Measurements from ENCODE around the gene MAPK1.
A peak's percentile ranks its signal among the peaks of the same experiment; 100 is the strongest.

MAPK1 gene

DNA sequence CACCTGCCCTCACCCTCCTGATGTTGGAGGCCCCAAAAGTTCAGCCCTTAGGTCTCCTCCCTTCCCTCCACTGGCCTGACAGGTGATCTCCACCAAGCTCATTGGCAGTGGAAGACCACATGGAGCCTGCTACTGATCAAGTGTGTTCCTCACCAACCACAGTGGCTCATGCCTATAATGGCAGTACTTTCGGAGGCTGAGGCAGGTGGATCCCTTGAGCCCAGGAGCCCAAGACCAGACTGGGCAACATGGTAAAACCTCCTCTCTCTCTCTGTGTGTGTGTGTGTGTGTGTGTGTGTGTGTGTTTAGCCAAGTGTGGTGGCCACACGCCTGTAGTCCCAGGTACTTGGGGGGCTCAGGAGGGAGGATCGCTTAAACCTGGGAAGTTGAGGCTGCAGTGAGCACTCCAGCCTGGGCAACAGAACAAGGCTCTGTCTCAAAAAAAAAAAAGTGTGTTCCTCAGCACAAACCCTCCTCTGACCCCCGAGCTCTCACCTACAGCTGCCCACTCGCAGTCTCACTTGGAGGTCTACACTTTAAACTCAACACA, 127.5 kb downstream of the MAPK1 start:
- no peak overlapping the region for H3K4me3 ChIP-seq (ENCODE audit: control insufficient read depth, low read depth, low read length)
- TF ChIP-seq, protein P1, sequence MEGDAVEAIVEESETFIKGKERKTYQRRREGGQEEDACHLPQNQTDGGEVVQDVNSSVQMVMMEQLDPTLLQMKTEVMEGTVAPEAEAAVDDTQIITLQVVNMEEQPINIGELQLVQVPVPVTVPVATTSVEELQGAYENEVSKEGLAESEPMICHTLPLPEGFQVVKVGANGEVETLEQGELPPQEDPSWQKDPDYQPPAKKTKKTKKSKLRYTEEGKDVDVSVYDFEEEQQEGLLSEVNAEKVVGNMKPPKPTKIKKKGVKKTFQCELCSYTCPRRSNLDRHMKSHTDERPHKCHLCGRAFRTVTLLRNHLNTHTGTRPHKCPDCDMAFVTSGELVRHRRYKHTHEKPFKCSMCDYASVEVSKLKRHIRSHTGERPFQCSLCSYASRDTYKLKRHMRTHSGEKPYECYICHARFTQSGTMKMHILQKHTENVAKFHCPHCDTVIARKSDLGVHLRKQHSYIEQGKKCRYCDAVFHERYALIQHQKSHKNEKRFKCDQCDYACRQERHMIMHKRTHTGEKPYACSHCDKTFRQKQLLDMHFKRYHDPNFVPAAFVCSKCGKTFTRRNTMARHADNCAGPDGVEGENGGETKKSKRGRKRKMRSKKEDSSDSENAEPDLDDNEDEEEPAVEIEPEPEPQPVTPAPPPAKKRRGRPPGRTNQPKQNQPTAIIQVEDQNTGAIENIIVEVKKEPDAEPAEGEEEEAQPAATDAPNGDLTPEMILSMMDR (conservative IDR thresholded peaks at IDR 0.05; ENCODE audit: control insufficient read depth, insufficient read depth, low read depth, low read length): no peak
- no peak for DNase-seq (ENCODE audit: low read depth)

GRCh38 chr22:21738966-21739365, 128.5 kb downstream of the MAPK1 start:
- TF ChIP-seq, protein P1 (conservative IDR thresholded peaks at IDR 0.05; ENCODE audit: control insufficient read depth, insufficient read depth, low read depth, low read length): no peak
- H3K4me3 ChIP-seq (ENCODE audit: control insufficient read depth, low read depth, low read length): no peak overlapping the region
- DNase-seq (ENCODE audit: low read depth): no peak

DNA sequence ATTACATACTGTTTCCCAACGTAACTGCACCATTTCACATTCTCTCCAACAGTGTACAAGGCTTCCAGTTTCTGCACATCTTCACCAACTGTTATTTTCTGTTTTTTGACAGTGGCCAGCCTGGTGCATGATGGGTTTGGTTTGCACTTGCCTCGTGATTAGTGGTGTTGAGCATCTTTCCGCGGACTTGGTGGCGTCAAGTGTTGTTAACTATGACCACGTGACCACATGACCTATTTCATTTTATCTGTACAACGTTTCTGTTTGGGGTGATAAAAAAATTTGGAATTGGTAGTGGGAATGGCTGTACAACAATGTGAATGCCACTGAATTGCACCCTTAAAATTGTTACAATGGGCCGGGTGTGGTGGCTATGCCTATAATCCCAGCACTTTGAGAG, 129.4 kb downstream of the MAPK1 start:
- DNase-seq (ENCODE audit: low read depth): no peak

GRCh38 chr22:21736948-21737347, 130.5 kb downstream of the MAPK1 start:
- TF ChIP-seq, protein P1 (conservative IDR thresholded peaks at IDR 0.05; ENCODE audit: control insufficient read depth, insufficient read depth, low read depth, low read length): no peak
- no peak overlapping the region for H3K4me3 ChIP-seq (ENCODE audit: control insufficient read depth, low read depth, low read length)
- DNase-seq (ENCODE audit: low read depth): no peak

More for the DNA sequence above, 129.4 kb downstream of the MAPK1 start:
- TF ChIP-seq, protein P1 (conservative IDR thresholded peaks at IDR 0.05; ENCODE audit: control insufficient read depth, insufficient read depth, low read depth, low read length): no peak
- H3K4me3 ChIP-seq (ENCODE audit: control insufficient read depth, low read depth, low read length): no peak overlapping the region

DNA sequence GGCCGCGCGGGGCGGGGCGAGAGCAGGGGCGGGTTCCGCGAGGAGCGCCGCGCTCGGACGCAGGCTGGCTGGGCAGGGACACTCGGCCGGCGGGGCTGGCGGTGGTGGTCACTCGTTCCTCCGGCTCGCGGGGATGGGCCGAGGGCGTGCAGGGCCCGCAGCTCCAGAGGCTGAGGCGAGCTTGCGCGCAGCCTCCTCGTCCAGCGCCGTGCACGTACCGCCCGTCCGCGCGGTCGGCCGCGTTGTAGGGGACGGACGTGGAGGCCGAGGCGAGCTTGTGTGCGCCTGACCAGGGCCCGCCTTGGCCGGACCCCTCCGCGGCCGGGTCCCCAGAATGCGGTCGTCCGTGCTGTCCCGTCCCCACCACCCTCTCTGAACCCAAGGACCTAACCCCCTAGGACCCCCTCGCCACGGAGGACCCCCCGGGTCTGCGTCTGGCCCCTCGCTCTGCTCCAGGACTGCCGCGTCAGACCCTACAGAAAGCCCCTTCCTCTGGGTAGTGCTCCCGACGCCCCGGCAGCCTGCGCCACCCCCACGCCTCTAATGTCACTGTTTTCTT, 131.3 kb downstream of the MAPK1 start:
- peak overlapping the region; percentile 26 for H3K4me3 ChIP-seq (ENCODE audit: control insufficient read depth, low read depth, low read length)
- no peak for DNase-seq (ENCODE audit: low read depth)
- TF ChIP-seq, protein P1 (conservative IDR thresholded peaks at IDR 0.05; ENCODE audit: control insufficient read depth, insufficient read depth, low read depth, low read length): no peak

GRCh38 chr22:21735200-21736083, 132.0 kb downstream of the MAPK1 start, which contains the start of gene YPEL1:
Gene YPEL1 (minus strand): TSS chr22:21735794. CDS start chr22:21710744, 25,050 bp downstream.
- peak; percentile 91 for DNase-seq (ENCODE audit: low read depth)
- H3K4me3 ChIP-seq (ENCODE audit: control insufficient read depth, low read depth, low read length): peak within 1 kb of the TSS; percentile 37
- TF ChIP-seq, protein P1 (conservative IDR thresholded peaks at IDR 0.05; ENCODE audit: control insufficient read depth, insufficient read depth, low read depth, low read length): no peak
